ENCODE results near the gene ERFL. TPM values are rescaled to one million over a fixed set of nuclear protein-coding genes. Genes with fewer than 3 reads are reported as not detected.
"Not testable (repeated sequence)": the region's sequence is repeated elsewhere in the genome, so short reads cannot be mapped to it uniquely, and the experiment has no call there.

Gene ERFL
- total RNA-seq, 1 experiment from 2014 or later, result not detected

- Histone ChIP-seq H3K27ac (no peak overlapping the region), H3K36me3 (no peaks in the 10 kb centered on the region), H3K27me3 (peaks cover 44% of the 10 kb centered on the region), H3K4me1 (no peaks in the 10 kb centered on the region), H3K4me3 (no peak overlapping the region), H3K9me3 (replicated peaks) (no peaks in the 10 kb centered on the region)
- no peak for DNase-seq
Measured at GRCh38 chr19:41915776-41916414, 12.4 kb downstream of the ERFL start.

GRCh38 chr19:41915021-41915775, 13.1 kb downstream of the ERFL start:
- no peaks in the 10 kb centered on the region for H3K36me3 ChIP-seq
- DNase-seq, result no peak
- H3K9me3 ChIP-seq (replicated peaks), result no peaks in the 10 kb centered on the region
- H3K4me1 ChIP-seq, result no peaks in the 10 kb centered on the region
- peaks cover 44% of the 10 kb centered on the region for H3K27me3 ChIP-seq
- no peak overlapping the region for H3K4me3 ChIP-seq
- H3K27ac ChIP-seq, result no peak overlapping the region

DNA sequence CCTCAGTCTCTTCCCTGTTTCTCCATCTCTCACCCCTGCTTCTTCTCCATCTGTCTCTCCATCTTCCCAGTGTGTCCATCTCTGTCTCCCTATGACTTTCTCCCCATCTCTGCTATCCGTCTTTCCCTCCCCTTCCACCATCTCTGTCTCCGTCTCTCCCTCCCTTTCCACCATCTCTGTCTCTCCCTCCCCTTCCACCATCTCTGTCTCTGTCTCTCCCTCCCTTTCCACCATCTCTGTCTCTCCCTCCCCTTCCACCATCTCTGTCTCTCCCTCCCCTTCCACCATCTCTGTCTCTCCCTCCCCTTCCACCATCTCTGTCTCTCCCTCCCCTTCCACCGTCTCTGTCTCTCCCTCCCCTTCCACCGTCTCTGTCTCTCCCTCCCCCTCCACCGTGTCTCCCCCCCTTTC, 13.8 kb downstream of the ERFL start:
- peaks cover 44% of the 10 kb centered on the region for H3K27me3 ChIP-seq
- H3K9me3 ChIP-seq (replicated peaks); H3K4me1 ChIP-seq; H3K27ac ChIP-seq; H3K36me3 ChIP-seq; H3K4me3 ChIP-seq; DNase-seq: not testable (repeated sequence)

GRCh38 chr19:41913538-41914423, 14.5 kb downstream of the ERFL start:
- Histone ChIP-seq H3K9me3 (replicated peaks) (no peaks in the 10 kb centered on the region), H3K27ac (no peak overlapping the region), H3K4me3 (no peak overlapping the region), H3K36me3 (no peaks in the 10 kb centered on the region), H3K4me1 (no peaks in the 10 kb centered on the region), H3K27me3 (peaks cover 44% of the 10 kb centered on the region)
- DNase-seq, result no peak

- peaks cover 44% of the 10 kb centered on the region for H3K27me3 ChIP-seq
- H3K27ac ChIP-seq, result no peak overlapping the region
- no peak for DNase-seq
- no peaks in the 10 kb centered on the region for H3K36me3 ChIP-seq
- no peaks in the 10 kb centered on the region for H3K4me1 ChIP-seq
- no peaks in the 10 kb centered on the region for H3K9me3 ChIP-seq (replicated peaks)
- H3K4me3 ChIP-seq, result no peak overlapping the region
Measured at GRCh38 chr19:41912899-41913537, 15.2 kb downstream of the ERFL start.

GRCh38 chr19:41911889-41912731, 16.1 kb downstream of the ERFL start:
- no peak for DNase-seq
- H3K4me1 ChIP-seq, result no peaks in the 10 kb centered on the region
- H3K27ac ChIP-seq, result no peak overlapping the region
- H3K4me3 ChIP-seq, result no peak overlapping the region
- H3K36me3 ChIP-seq, result peaks cover 4% of the 10 kb centered on the region
- H3K27me3 ChIP-seq, result peaks cover 39% of the 10 kb centered on the region
- no peaks in the 10 kb centered on the region for H3K9me3 ChIP-seq (replicated peaks)

DNA sequence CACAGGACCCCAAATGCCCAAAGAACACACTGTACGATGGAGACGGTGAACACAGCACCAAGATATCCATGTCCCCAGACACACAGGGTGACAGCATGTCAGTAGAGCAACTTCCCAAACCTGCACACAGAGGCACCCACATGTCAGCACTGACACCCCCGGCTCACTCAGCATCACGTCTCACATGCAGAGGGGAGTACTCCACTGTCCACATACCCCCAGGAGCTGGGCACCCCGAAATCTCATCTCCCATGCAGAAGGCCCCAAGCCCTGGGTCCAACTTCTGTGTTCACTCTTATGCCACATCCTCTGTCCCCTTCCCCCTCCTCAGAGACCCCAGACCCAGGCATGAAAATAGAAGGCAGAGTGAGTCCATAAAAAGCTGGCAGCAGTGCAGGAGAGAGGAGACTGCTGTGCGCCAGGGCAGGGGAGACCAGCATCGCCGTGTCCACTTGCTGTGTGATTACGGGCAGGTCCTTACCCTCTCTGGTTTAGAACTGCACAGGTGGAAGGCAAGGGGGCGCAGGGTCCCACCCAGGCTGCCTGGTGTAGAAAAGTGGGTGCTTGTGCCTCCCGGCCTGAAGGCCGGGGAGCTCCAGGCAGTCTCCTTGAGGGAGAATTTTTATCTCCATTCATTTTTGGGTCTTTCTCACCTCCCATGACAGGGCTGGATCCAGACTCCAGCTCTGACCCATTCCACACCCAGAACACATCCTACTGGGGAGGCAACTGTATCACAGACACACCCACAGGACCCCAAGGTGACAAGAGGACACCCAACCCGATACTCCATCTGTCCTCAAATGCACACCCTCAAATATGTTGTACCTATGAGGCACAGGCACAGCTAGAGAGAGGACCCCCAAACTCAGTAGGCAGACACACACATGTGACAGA, 17.0 kb downstream of the ERFL start:
- no peak for DNase-seq
- H3K4me3 ChIP-seq, result no peak overlapping the region
- no peak overlapping the region for H3K27ac ChIP-seq
- H3K36me3 ChIP-seq, result peaks cover 8% of the 10 kb centered on the region
- H3K9me3 ChIP-seq (replicated peaks), result no peaks in the 10 kb centered on the region
- peaks cover 30% of the 10 kb centered on the region for H3K27me3 ChIP-seq
- H3K4me1 ChIP-seq, result no peaks in the 10 kb centered on the region

- no peaks in the 10 kb centered on the region for H3K4me1 ChIP-seq
- H3K36me3 ChIP-seq, result peaks cover 11% of the 10 kb centered on the region
- no peak overlapping the region for H3K4me3 ChIP-seq
- H3K27me3 ChIP-seq, result peaks cover 26% of the 10 kb centered on the region
- H3K27ac ChIP-seq, result no peak overlapping the region
- no peaks in the 10 kb centered on the region for H3K9me3 ChIP-seq (replicated peaks)
- no peak for DNase-seq
Measured at GRCh38 chr19:41910240-41910991, 17.8 kb downstream of the ERFL start.

DNA sequence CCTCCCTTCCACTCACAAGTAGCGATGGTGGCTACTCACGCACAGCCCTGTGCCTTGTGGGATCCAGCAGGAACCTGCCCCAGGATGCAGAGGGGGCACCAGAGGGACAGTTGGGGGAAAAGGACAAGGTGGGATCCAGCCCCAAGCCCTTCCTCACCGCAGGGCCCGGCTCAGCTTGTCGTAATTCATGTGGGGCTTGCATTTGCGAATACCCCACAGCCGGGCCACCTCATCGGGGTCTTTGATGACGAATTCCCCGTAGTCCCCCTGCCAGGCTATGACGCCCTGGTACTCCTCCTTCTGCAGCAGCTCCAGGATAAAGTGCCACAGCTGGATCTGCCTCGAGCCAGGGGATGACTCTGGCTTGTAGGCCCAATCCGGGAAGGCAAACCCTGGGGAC, 18.5 kb downstream of the ERFL start:
- H3K4me1 ChIP-seq, result no peaks in the 10 kb centered on the region
- H3K9me3 ChIP-seq (replicated peaks), result no peaks in the 10 kb centered on the region
- peaks cover 11% of the 10 kb centered on the region for H3K36me3 ChIP-seq
- H3K27ac ChIP-seq, result no peak overlapping the region
- no peak for DNase-seq
- peaks cover 22% of the 10 kb centered on the region for H3K27me3 ChIP-seq
- no peak overlapping the region for H3K4me3 ChIP-seq

GRCh38 chr19:41908724-41909464, 19.4 kb downstream of the ERFL start:
- H3K9me3 ChIP-seq (replicated peaks), result no peaks in the 10 kb centered on the region
- peaks cover 17% of the 10 kb centered on the region for H3K36me3 ChIP-seq
- no peaks in the 10 kb centered on the region for H3K4me1 ChIP-seq
- peaks cover 18% of the 10 kb centered on the region for H3K27me3 ChIP-seq
- no peak overlapping the region for H3K27ac ChIP-seq
- DNase-seq, result no peak
- H3K4me3 ChIP-seq, result no peak overlapping the region

GRCh38 chr19:41907994-41908615, 20.1 kb downstream of the ERFL start:
- Histone ChIP-seq H3K4me1 (no peaks in the 10 kb centered on the region), H3K27ac (no peak overlapping the region), H3K36me3 (peaks cover 23% of the 10 kb centered on the region), H3K4me3 (no peak overlapping the region), H3K9me3 (replicated peaks) (no peaks in the 10 kb centered on the region), H3K27me3 (peaks cover 16% of the 10 kb centered on the region)
- DNase-seq, result no peak

Measured in SJCRH30 (cell line).